ENCODE data around the gene NLRP7.
"Not testable (repeated sequence)": the region's sequence is repeated elsewhere in the genome, so short reads cannot be mapped to it uniquely, and the experiment has no call there.

The NLRP7 gene

DNA sequence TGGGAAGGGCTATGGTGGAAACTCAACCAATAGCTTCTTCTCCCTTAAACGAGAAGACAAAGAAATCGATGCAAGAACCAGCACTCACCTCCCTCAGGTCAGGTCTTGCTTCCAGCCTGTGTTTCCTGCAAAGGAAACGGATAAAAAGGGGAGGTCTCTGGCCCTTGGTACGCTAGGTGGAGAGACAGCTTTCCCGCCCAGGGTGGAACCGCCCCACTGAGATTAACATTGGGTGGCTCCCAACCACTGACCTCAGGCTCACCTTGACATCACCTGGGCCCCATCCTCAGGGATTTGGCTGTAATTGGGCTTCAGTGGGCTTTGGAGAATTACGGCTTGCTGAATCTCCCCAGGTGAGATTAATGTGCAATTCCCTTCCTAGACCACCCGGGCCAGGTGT is at the start of gene NLRP7:
TSS of gene NLRP7 (minus strand) at position 150 of the 400 bp plus-strand sequence.
- DNase-seq (ENCODE audit: extremely low read depth, low read depth) = no peak
- TF ChIP-seq, protein P1, sequence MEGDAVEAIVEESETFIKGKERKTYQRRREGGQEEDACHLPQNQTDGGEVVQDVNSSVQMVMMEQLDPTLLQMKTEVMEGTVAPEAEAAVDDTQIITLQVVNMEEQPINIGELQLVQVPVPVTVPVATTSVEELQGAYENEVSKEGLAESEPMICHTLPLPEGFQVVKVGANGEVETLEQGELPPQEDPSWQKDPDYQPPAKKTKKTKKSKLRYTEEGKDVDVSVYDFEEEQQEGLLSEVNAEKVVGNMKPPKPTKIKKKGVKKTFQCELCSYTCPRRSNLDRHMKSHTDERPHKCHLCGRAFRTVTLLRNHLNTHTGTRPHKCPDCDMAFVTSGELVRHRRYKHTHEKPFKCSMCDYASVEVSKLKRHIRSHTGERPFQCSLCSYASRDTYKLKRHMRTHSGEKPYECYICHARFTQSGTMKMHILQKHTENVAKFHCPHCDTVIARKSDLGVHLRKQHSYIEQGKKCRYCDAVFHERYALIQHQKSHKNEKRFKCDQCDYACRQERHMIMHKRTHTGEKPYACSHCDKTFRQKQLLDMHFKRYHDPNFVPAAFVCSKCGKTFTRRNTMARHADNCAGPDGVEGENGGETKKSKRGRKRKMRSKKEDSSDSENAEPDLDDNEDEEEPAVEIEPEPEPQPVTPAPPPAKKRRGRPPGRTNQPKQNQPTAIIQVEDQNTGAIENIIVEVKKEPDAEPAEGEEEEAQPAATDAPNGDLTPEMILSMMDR (IDR thresholded peaks at IDR 0.05; ENCODE audit: low read depth, low read length) = no peak

DNA sequence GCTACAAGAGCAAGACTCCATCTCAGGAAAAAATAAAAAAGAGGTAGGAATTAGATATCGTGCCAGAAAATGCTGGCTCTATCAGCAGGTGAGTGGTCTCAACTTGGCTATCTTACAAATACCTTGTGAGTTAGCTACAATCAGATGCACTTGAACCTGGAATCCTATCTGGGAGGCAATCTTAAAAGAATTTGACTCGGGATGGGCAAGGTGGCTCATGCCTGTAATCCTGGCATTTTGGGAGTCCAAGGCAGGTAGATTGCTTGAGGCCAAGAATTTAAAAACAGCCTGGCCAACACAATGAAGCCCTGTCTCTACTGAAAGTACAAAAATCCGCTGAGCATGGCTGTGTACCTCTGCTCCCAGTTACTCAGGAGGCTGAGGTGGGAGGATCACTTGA is 48.2 kb upstream of the NLRP7 start:
- TF ChIP-seq, protein P1 (IDR thresholded peaks at IDR 0.05; ENCODE audit: low read depth, low read length) = no peak
- no peak for DNase-seq (ENCODE audit: extremely low read depth, low read depth)

DNA sequence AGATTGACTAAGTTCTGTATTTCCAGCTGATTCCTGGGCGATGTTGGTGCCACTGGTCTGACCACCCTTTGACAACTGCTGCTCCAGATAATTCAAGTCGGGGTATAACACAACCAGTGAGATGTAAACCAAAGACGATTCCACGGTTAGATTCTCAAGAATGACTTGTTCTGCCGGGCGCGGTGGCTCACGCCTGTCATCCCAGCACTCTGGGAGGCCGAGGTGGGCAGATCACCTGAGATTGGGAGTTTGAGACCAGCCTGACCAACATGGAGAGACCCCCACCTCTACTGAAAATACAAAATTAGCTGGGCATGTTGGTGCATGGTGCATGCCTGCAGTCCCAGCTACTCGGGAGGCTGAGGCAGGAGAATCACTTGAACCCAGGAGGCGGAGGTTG is 42.2 kb upstream of the NLRP7 start:
- not testable (repeated sequence) for DNase-seq (ENCODE audit: extremely low read depth, low read depth)

DNA sequence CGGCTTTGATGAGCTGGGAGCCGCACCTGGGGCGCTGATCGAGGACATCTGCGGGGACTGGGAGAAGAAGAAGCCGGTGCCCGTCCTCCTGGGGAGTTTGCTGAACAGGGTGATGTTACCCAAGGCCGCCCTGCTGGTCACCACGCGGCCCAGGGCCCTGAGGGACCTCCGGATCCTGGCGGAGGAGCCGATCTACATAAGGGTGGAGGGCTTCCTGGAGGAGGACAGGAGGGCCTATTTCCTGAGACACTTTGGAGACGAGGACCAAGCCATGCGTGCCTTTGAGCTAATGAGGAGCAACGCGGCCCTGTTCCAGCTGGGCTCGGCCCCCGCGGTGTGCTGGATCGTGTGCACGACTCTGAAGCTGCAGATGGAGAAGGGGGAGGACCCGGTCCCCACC is 35.2 kb upstream of the NLRP7 start:
- not testable (repeated sequence) for DNase-seq (ENCODE audit: extremely low read depth, low read depth)

DNA sequence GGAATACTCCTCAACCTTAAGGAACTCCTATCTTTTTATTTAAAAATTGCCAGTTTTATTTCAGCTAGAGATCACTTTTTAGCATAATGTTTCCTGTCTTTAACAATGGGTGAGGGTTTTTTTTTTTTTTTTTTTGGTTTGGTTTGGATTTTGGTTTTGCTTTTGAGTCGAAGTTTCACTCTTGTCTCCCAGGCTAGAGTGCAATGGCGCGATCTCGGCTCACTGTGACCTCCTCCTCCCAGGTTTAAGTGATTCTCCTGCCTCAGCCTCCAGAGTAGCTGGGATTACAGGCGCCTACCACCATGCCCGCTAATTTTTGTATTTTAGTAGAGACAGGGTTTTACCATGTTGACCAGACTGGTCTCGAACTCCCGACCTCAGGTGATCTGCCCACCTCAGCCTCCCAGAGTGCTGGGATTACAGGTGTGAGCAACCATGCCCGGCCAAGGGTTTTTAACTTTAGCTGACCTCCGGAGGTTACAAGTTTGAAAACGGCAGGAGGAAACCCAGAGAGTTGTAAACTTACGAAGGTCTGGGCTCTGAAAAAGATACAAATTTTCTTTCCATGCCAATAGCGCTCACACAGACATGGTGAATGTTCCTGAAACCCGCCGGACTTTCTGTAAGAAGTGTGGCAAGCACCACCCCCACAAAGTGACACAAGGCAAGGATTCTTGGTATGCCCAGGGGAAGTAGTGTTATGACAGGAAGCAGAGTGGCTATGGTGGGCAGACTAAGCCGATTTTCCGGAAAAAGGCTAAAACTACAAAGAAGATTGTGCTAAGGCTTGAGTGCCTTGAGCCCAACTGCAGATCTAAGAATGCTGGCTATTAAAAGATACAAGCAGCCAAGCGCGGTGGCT is 26.1 kb upstream of the NLRP7 start:
- DNase-seq (ENCODE audit: extremely low read depth, low read depth) = not testable (repeated sequence)

DNA sequence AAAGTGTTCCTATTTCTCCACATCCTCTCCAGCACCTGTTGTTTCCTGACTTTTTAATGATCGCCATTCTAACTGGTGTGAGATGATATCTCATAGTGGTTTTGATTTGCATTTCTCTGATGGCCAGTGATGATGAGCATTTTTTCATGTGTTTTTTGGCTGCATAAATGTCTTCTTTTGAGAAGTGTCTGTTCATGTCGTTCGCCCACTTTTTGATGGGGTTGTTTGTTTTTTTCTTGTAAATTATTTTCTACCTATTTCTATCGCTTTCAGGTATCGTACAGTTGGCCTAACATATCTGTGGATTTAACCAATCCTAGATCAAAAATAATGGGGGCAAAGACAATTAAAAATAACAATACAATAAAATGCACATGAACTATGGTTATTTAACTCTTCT is 24.1 kb upstream of the NLRP7 start:
- DNase-seq (ENCODE audit: extremely low read depth, low read depth) = not testable (repeated sequence)

DNA sequence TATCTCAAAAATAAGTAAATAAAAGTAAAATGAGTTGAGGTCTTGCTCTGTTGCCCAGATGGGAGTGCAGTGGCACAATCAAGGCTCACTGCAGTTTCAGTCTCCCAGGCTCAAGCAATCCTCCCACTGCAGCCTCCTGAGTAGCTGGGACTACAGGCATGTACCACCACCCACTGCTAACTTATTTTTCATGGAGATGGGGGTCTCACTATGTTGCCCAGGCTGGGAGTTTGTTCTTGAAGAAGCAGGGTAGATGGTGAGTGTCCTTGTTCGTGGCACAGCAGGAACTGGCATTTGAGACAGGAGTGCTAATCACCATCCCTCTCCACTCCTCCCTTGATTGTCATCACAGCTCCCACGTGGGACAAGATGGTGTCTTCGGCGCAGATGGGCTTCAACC is 22.3 kb upstream of the NLRP7 start:
- no peak for DNase-seq (ENCODE audit: extremely low read depth, low read depth)
- TF ChIP-seq, protein P1 (IDR thresholded peaks at IDR 0.05; ENCODE audit: low read depth, low read length) = no peak

DNA sequence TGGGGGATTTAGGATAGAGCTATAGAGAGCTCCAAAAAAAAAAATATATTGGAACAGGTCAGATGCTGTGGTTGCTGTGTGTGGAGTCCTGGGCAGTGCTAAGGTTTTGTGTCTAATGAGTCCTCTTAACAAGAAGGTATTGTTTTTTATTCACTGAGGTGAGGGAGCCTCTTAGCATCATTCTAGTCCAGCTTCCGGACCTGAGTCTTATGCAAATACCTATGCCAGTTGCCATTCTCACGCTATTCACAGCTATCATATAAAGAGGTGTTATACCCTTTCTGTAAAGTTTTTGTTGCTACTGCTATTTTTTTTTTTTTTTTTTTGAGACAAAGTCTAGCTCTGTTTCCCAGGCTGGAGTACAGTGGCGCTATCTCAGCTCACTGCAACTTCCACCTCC is 20.3 kb upstream of the NLRP7 start:
- TF ChIP-seq, protein P1 (IDR thresholded peaks at IDR 0.05; ENCODE audit: low read depth, low read length) = no peak
- no peak for DNase-seq (ENCODE audit: extremely low read depth, low read depth)

DNA sequence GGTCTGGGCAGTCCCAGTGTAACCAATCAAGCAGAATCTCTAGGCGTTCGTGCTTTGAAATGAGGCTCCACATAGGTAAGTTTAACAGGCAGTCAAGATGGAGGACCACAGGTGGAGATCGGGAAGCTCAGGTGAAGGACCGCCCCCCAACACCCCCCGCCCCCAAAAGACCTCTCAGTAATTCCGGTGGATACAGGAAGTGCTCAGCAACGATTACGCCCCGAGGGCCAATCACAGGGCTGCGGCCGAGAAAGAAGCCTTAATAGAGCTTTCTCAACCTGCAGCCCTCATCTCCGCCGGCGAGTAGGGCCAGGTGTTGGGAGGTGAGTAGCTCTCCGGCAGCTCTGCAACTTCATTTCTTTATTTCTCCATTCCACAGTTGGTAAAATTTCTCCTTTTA is 17.7 kb upstream of the NLRP7 start:
- DNase-seq (ENCODE audit: extremely low read depth, low read depth) = not testable (repeated sequence)

DNA sequence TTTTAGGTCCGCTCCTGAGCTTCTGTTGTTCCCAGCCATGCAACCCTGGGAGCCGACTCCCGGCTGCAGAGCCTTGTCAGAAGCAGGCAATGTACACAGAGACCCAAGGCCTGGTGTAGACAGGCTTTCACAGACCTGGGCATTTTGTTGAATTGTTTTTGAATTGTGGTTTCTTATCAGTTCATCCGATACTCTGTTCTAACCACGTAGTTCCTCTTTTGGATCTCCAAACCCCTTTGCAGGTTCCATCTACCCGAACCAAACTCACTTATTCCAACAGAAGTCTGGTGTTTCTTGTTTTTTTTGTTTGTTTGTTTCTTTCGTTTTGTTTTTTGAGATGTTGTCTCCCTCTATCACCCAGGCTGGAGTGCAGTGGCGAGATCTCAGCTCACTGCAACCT is 12.5 kb upstream of the NLRP7 start:
- TF ChIP-seq, protein P1 (IDR thresholded peaks at IDR 0.05; ENCODE audit: low read depth, low read length) = no peak
- DNase-seq (ENCODE audit: extremely low read depth, low read depth) = no peak

Data from AG09319 (cell line).